ENCODE data around the gene PTPN11. TPM values are rescaled to one million over a fixed set of nuclear protein-coding genes. Genes with fewer than 3 reads are reported as not detected.
"Not testable (repeated sequence)": the region's sequence is repeated elsewhere in the genome, so short reads cannot be mapped to it uniquely, and the experiment has no call there.

The PTPN11 gene
- total RNA-seq, 1 experiment from 2014 or later, result 78.2 TPM

GRCh38 chr12:112431965-112432364 is 13.2 kb downstream of the PTPN11 start:
- DNase-seq (ENCODE audit: low read depth, low spot score), result no peak
- in situ Hi-C loops (cut with HindIII; ENCODE audit: low pct_unique_long_range_greater_than_20kb, low sequenced_read_pairs), result no loop called here

- in situ Hi-C loops (cut with HindIII; ENCODE audit: low pct_unique_long_range_greater_than_20kb, low sequenced_read_pairs), result no loop called here
Observed at GRCh38 chr12:112433551-112433950, 14.8 kb downstream of the PTPN11 start.

GRCh38 chr12:112438645-112439044 is 19.9 kb downstream of the PTPN11 start:
- in situ Hi-C loops (cut with HindIII; ENCODE audit: low pct_unique_long_range_greater_than_20kb, low sequenced_read_pairs); DNase-seq (ENCODE audit: low read depth, low spot score): not testable (repeated sequence)

More at GRCh38 chr12:112433551-112433950, 14.8 kb downstream of the PTPN11 start:
- no peak for DNase-seq (ENCODE audit: low read depth, low spot score)

- DNase-seq (ENCODE audit: low read depth, low spot score), result no peak
- in situ Hi-C loops (cut with HindIII; ENCODE audit: low pct_unique_long_range_greater_than_20kb, low sequenced_read_pairs), result no loop called here
Observed at GRCh38 chr12:112439769-112440168, 21.0 kb downstream of the PTPN11 start.

GRCh38 chr12:112440653-112441052 is 21.9 kb downstream of the PTPN11 start:
- in situ Hi-C loops (cut with HindIII; ENCODE audit: low pct_unique_long_range_greater_than_20kb, low sequenced_read_pairs); DNase-seq (ENCODE audit: low read depth, low spot score): not testable (repeated sequence)

GRCh38 chr12:112443916-112444315 is 25.2 kb downstream of the PTPN11 start:
- no peak for DNase-seq (ENCODE audit: low read depth, low spot score)
- in situ Hi-C loops (cut with HindIII; ENCODE audit: low pct_unique_long_range_greater_than_20kb, low sequenced_read_pairs), result no loop called here

- DNase-seq (ENCODE audit: low read depth, low spot score), result no peak
- in situ Hi-C loops (cut with HindIII; ENCODE audit: low pct_unique_long_range_greater_than_20kb, low sequenced_read_pairs), result no loop called here
Observed at GRCh38 chr12:112446008-112446725, 27.4 kb downstream of the PTPN11 start.

- DNase-seq (ENCODE audit: low read depth, low spot score), result no peak
- in situ Hi-C loops (cut with HindIII; ENCODE audit: low pct_unique_long_range_greater_than_20kb, low sequenced_read_pairs), result no loop called here
Observed at GRCh38 chr12:112447106-112447505, 28.4 kb downstream of the PTPN11 start.

- DNase-seq (ENCODE audit: low read depth, low spot score); in situ Hi-C loops (cut with HindIII; ENCODE audit: low pct_unique_long_range_greater_than_20kb, low sequenced_read_pairs): not testable (repeated sequence)
Observed at GRCh38 chr12:112448165-112448564, 29.4 kb downstream of the PTPN11 start.

- in situ Hi-C loops (cut with HindIII; ENCODE audit: low pct_unique_long_range_greater_than_20kb, low sequenced_read_pairs), result no loop called here
- peak; percentile 36 for DNase-seq (ENCODE audit: low read depth, low spot score)
Observed at GRCh38 chr12:112450725-112451124, 32.0 kb downstream of the PTPN11 start.

- in situ Hi-C loops (cut with HindIII; ENCODE audit: low pct_unique_long_range_greater_than_20kb, low sequenced_read_pairs), result no loop called here
- DNase-seq (ENCODE audit: low read depth, low spot score), result peak; percentile 82
Observed at GRCh38 chr12:112456029-112456428, 37.3 kb downstream of the PTPN11 start.

GRCh38 chr12:112457142-112457541 is 38.4 kb downstream of the PTPN11 start:
- in situ Hi-C loops (cut with HindIII; ENCODE audit: low pct_unique_long_range_greater_than_20kb, low sequenced_read_pairs); DNase-seq (ENCODE audit: low read depth, low spot score): not testable (repeated sequence)

GRCh38 chr12:112458330-112458729 is 39.6 kb downstream of the PTPN11 start:
- in situ Hi-C loops (cut with HindIII; ENCODE audit: low pct_unique_long_range_greater_than_20kb, low sequenced_read_pairs), result no loop called here
- DNase-seq (ENCODE audit: low read depth, low spot score), result no peak

GRCh38 chr12:112458751-112459150 is 40.0 kb downstream of the PTPN11 start:
- no peak for DNase-seq (ENCODE audit: low read depth, low spot score)
- in situ Hi-C loops (cut with HindIII; ENCODE audit: low pct_unique_long_range_greater_than_20kb, low sequenced_read_pairs), result no loop called here

- no peak for DNase-seq (ENCODE audit: low read depth, low spot score)
- in situ Hi-C loops (cut with HindIII; ENCODE audit: low pct_unique_long_range_greater_than_20kb, low sequenced_read_pairs), result no loop called here
Observed at GRCh38 chr12:112463478-112463877, 44.7 kb downstream of the PTPN11 start.

GRCh38 chr12:112464605-112465004 is 45.9 kb downstream of the PTPN11 start:
- DNase-seq (ENCODE audit: low read depth, low spot score), result no peak
- in situ Hi-C loops (cut with HindIII; ENCODE audit: low pct_unique_long_range_greater_than_20kb, low sequenced_read_pairs), result no loop called here

GRCh38 chr12:112466011-112466422 is 47.3 kb downstream of the PTPN11 start:
- peak; percentile 50 for DNase-seq (ENCODE audit: low read depth, low spot score)
- in situ Hi-C loops (cut with HindIII; ENCODE audit: low pct_unique_long_range_greater_than_20kb, low sequenced_read_pairs), result no loop called here

- no peak for DNase-seq (ENCODE audit: low read depth, low spot score)
- in situ Hi-C loops (cut with HindIII; ENCODE audit: low pct_unique_long_range_greater_than_20kb, low sequenced_read_pairs), result no loop called here
Observed at GRCh38 chr12:112466835-112467234, 48.1 kb downstream of the PTPN11 start.

GRCh38 chr12:112468046-112468445 is 49.3 kb downstream of the PTPN11 start:
- in situ Hi-C loops (cut with HindIII; ENCODE audit: low pct_unique_long_range_greater_than_20kb, low sequenced_read_pairs), result no loop called here
- DNase-seq (ENCODE audit: low read depth, low spot score), result no peak
